ENCODE measurements around the gene HOXA10.

DNA sequence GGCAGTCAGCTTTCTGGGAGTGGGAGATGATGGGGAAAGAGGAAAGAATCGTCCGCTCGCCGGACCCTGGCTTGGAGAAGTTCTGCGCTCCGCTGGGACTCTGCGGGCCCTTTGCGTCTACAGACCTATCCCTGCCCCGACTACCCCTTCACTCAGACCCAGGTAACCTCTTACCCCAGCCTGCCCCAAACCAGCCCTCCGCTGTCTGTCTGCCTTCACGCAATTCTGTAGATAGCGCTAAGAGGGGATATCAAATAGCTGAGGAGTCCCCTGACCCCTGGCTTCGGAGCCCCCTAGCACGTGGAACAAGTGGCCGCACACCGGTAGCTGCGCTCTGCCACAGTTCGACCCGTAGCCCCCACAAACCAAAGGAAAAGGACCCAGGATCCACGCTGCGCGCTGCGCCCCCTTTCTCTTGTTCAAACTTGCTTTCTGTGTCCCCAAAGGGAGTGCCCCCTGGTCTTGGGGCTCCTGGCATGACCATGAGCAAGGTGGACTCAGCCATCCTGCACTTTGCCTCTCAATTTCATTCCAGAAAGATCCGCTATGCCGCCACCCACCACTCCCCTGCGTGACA, 50.6 kb downstream of the HOXA10 start:
- TF ChIP-seq, protein P1, sequence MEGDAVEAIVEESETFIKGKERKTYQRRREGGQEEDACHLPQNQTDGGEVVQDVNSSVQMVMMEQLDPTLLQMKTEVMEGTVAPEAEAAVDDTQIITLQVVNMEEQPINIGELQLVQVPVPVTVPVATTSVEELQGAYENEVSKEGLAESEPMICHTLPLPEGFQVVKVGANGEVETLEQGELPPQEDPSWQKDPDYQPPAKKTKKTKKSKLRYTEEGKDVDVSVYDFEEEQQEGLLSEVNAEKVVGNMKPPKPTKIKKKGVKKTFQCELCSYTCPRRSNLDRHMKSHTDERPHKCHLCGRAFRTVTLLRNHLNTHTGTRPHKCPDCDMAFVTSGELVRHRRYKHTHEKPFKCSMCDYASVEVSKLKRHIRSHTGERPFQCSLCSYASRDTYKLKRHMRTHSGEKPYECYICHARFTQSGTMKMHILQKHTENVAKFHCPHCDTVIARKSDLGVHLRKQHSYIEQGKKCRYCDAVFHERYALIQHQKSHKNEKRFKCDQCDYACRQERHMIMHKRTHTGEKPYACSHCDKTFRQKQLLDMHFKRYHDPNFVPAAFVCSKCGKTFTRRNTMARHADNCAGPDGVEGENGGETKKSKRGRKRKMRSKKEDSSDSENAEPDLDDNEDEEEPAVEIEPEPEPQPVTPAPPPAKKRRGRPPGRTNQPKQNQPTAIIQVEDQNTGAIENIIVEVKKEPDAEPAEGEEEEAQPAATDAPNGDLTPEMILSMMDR (IDR thresholded peaks at IDR 0.05) = no peak
- TF ChIP-seq POLR2A (IDR thresholded peaks at IDR 0.05) (no peak), EP300 (IDR thresholded peaks at IDR 0.05) (no peak)
